Colonic mucosa (tissue), 4 donors: ENCODE data around the gene C3AR1. TPM values are rescaled to one million over a fixed set of nuclear protein-coding genes. Genes with fewer than 3 reads are reported as not detected.
"Not testable (repeated sequence)": the region's sequence is repeated elsewhere in the genome, so short reads cannot be mapped to it uniquely, and the experiment has no call there.

Experiments used
- DNase-seq: peaks from one replicate; pipeline ENCODE4 v3.0.0-alpha.2; 2020
- H3K27ac ChIP-seq: fragments of 200-600 bp; one replicate; pipeline ENCODE4 v1.8.0; 2021
- H3K27me3 ChIP-seq: fragments of 200-600 bp; one replicate; pipeline ENCODE4 v1.8.0; 2021
- H3K36me3 ChIP-seq: fragments of 200-600 bp; one replicate; pipeline ENCODE4 v1.8.0; 2021
- H3K4me1 ChIP-seq: fragments of 200-600 bp; one replicate; pipeline ENCODE4 v1.8.0; 2021; ENCODE audit warnings: mild to moderate bottlenecking
- H3K4me3 ChIP-seq: fragments of 200-600 bp; one replicate; pipeline ENCODE4 v1.8.0; 2021
- H3K9ac ChIP-seq, 2 donors: one replicate each; pipeline ENCODE4 v1.7.0; 2013; ENCODE audit warnings: control low read depth in 2 of 2, low read depth in 2 of 2, low read length in 2 of 2
- H3K9me3 ChIP-seq: fragments of 200-600 bp; one replicate; pipeline ENCODE4 v1.8.0; 2021
- intact Hi-C: fragments of 100-400 bp; cut with DNase I; formaldehyde crosslinking; loops from one replicate; pipeline ENCODE4 v1.14.1; 2022
- total RNA-seq, 2 donors: library from RNA; stranded (reverse); fragmentation: NEBNext Ultra II Directional in 1 of 2; extraction: Animal tissue kit (Norgen Biotek cat#: 25700) in 1 of 2; gene quantifications; one replicate each; pipeline ENCODE4 v1.2.1, GENCODE V29; 2021
- TF ChIP-seq, protein P1 (sequence below): fragments of 200-600 bp; IDR thresholded peaks from one replicate; pipeline ENCODE4 v1.8.0; 2022; ENCODE audit warnings: antibody characterized with exemption, mild to moderate bottlenecking
- donor health status: healthy.
- donor health status: DM: no; HTN: no; CAD: no.
- donor health status: DM: no; HTN: no; CAD: no.

The C3AR1 gene
- total RNA-seq, 2 donors from 2014 or later, result 1.8 to 7.9 TPM

- peak; percentile 76 for DNase-seq
- intact Hi-C loops, result no loop called here
- Histone ChIP-seq H3K4me1 (peaks cover 33% of the 10 kb centered on the region), H3K9ac (peak overlapping the region; percentile 95 to 100), H3K9me3 (no peaks in the 10 kb centered on the region), H3K27me3 (no peaks in the 10 kb centered on the region), H3K36me3 (no peaks in the 10 kb centered on the region), H3K4me3 (peak overlapping the region; percentile 94), H3K27ac (peak overlapping the region; percentile 87)
- TF ChIP-seq, protein P1, sequence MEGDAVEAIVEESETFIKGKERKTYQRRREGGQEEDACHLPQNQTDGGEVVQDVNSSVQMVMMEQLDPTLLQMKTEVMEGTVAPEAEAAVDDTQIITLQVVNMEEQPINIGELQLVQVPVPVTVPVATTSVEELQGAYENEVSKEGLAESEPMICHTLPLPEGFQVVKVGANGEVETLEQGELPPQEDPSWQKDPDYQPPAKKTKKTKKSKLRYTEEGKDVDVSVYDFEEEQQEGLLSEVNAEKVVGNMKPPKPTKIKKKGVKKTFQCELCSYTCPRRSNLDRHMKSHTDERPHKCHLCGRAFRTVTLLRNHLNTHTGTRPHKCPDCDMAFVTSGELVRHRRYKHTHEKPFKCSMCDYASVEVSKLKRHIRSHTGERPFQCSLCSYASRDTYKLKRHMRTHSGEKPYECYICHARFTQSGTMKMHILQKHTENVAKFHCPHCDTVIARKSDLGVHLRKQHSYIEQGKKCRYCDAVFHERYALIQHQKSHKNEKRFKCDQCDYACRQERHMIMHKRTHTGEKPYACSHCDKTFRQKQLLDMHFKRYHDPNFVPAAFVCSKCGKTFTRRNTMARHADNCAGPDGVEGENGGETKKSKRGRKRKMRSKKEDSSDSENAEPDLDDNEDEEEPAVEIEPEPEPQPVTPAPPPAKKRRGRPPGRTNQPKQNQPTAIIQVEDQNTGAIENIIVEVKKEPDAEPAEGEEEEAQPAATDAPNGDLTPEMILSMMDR, result no peak
Measured at GRCh38 chr12:8033153-8034044, 32.8 kb downstream of the C3AR1 start.

DNA sequence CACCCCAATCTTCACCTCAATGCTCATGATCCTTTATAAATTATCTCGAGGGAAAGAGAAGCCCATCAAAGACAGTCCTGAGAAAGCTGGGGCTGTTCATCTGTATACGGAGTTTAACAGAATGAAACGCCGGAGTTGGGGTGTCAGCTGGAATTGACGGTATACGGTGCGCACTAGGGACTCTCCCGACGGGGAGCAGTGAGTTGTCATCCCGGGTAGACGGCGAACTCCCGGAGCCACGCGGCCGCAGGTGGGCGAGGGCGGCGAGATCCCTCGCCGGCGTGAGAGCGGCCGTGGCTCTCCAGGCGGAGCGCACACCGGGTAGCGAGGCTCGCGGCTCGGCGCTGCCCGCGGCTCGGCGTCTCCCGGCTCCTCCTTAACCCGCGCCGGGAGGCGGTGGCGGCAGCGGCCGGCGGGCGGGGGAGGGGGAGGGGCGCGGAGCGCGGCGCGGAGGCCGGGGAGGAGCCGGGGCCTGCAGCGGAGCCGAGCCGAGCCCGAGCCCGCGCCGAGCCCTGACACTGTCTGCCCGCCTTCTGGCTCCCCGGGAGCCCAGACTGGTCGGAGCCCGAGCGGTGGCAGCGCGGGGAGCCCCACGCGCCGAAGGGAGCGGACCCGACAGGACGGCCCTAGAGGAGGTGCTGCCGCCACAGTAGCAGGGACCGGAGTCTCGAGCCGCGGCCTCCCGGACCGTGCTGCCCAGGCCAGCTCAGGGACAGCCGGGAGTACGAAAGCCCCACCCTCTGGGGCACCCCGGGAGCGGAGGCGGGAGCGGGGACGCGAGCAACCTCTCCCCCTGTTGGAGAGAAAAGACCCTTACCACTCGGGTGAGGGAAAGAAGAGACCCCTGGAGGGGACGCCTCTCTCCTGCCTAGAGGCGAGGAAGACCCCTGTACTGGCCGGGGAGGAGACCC lies 33.7 kb downstream of the C3AR1 start, which contains the start of gene FOXJ2:
FOXJ2 (plus strand) TSS at position 475 of the 911 bp plus-strand sequence. CDS start 7,117 bp downstream, outside the sequence.
- no peaks in the 10 kb centered on the region for H3K9me3 ChIP-seq
- H3K9ac ChIP-seq, result peak within 1 kb of the TSS; percentile 95 to 100
- peaks cover 24% of the 10 kb centered on the region for H3K4me1 ChIP-seq
- H3K4me3 ChIP-seq, result peak within 1 kb of the TSS; percentile 94
- peak; percentile 82 for DNase-seq
- H3K27ac ChIP-seq, result peak within 1 kb of the TSS; percentile 87
- no peaks in the 10 kb centered on the region for H3K36me3 ChIP-seq
- TF ChIP-seq, protein P1, result no peak
- intact Hi-C loops, result no loop called here
- no peaks in the 10 kb centered on the region for H3K27me3 ChIP-seq

GRCh38 chr12:8031872-8032241 lies 34.3 kb downstream of the C3AR1 start:
- Histone ChIP-seq H3K4me3 (peak overlapping the region; percentile 94), H3K27ac (peak overlapping the region; percentile 87), H3K36me3 (no peaks in the 10 kb centered on the region), H3K9me3 (no peaks in the 10 kb centered on the region), H3K27me3 (no peaks in the 10 kb centered on the region), H3K4me1 (peaks cover 20% of the 10 kb centered on the region), H3K9ac (peak overlapping the region; percentile 19 to 62)
- TF ChIP-seq, protein P1, result no peak
- DNase-seq, result no peak
- intact Hi-C loops, result no loop called here

DNA sequence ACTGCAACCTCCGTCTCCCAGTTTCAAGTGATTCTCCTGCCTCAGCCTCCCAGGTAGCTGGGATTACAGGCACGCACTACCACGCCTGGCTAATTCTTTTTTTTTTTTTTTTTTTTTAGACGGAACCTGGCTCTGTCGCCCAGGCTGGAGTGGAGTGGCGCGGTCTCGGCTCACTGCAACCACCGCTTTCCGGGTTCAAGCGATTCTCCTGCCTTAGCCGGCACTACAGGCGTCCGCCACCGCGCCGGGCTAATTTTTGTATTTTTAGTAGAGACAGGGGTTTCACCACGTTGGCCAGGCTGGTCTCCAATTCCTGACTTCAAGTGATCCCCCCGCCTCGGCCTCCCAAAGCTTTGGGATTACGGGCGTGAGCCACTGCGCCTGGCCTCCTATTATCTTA lies 35.1 kb downstream of the C3AR1 start:
- H3K27ac ChIP-seq, intact Hi-C loops, H3K9ac ChIP-seq, H3K36me3 ChIP-seq, DNase-seq, H3K27me3 ChIP-seq, H3K9me3 ChIP-seq, H3K4me3 ChIP-seq: not testable (repeated sequence)
- peaks cover 20% of the 10 kb centered on the region for H3K4me1 ChIP-seq

DNA sequence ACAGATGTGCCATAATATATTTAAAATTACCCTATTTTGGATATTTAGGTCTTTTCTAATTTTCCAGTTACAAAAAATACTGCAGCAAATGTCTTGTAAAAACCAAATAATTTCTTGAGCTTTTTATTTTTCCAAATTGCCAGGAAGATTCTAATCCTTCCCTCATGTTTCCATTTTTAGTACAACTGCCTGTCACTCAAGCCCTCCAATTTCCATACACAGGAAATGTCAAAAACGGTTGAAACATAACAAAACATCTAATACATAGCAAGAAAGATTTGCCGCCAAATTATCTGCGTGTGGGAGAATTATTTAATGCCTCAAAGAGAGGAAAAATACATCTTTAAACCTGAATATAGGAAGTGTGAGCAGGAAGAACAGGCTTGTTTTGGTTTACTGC lies 36.0 kb downstream of the C3AR1 start:
- no peak for DNase-seq
- no peaks in the 10 kb centered on the region for H3K27me3 ChIP-seq
- no peak overlapping the region for H3K4me3 ChIP-seq
- peaks cover 14% of the 10 kb centered on the region for H3K4me1 ChIP-seq
- no peak overlapping the region for H3K9ac ChIP-seq
- no peaks in the 10 kb centered on the region for H3K9me3 ChIP-seq
- H3K27ac ChIP-seq, result no peak overlapping the region
- TF ChIP-seq, protein P1, result no peak
- no peaks in the 10 kb centered on the region for H3K36me3 ChIP-seq
- intact Hi-C loops, result no loop called here
